GM12801 (cell line): ENCODE measurements around the gene GRIP1.

Experiments
- TF ChIP-seq, protein P1 (sequence below): IDR thresholded peaks from one replicate; pipeline ENCODE4 v1.5.1; 2011; ENCODE audit warnings: control low read depth; ENCODE audit not compliant: insufficient read length; ENCODE audit errors: extremely low read depth

GRIP1 gene, protein sequence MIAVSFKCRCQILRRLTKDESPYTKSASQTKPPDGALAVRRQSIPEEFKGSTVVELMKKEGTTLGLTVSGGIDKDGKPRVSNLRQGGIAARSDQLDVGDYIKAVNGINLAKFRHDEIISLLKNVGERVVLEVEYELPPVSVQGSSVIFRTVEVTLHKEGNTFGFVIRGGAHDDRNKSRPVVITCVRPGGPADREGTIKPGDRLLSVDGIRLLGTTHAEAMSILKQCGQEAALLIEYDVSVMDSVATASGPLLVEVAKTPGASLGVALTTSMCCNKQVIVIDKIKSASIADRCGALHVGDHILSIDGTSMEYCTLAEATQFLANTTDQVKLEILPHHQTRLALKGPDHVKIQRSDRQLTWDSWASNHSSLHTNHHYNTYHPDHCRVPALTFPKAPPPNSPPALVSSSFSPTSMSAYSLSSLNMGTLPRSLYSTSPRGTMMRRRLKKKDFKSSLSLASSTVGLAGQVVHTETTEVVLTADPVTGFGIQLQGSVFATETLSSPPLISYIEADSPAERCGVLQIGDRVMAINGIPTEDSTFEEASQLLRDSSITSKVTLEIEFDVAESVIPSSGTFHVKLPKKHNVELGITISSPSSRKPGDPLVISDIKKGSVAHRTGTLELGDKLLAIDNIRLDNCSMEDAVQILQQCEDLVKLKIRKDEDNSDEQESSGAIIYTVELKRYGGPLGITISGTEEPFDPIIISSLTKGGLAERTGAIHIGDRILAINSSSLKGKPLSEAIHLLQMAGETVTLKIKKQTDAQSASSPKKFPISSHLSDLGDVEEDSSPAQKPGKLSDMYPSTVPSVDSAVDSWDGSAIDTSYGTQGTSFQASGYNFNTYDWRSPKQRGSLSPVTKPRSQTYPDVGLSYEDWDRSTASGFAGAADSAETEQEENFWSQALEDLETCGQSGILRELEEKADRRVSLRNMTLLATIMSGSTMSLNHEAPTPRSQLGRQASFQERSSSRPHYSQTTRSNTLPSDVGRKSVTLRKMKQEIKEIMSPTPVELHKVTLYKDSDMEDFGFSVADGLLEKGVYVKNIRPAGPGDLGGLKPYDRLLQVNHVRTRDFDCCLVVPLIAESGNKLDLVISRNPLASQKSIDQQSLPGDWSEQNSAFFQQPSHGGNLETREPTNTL

DNA sequence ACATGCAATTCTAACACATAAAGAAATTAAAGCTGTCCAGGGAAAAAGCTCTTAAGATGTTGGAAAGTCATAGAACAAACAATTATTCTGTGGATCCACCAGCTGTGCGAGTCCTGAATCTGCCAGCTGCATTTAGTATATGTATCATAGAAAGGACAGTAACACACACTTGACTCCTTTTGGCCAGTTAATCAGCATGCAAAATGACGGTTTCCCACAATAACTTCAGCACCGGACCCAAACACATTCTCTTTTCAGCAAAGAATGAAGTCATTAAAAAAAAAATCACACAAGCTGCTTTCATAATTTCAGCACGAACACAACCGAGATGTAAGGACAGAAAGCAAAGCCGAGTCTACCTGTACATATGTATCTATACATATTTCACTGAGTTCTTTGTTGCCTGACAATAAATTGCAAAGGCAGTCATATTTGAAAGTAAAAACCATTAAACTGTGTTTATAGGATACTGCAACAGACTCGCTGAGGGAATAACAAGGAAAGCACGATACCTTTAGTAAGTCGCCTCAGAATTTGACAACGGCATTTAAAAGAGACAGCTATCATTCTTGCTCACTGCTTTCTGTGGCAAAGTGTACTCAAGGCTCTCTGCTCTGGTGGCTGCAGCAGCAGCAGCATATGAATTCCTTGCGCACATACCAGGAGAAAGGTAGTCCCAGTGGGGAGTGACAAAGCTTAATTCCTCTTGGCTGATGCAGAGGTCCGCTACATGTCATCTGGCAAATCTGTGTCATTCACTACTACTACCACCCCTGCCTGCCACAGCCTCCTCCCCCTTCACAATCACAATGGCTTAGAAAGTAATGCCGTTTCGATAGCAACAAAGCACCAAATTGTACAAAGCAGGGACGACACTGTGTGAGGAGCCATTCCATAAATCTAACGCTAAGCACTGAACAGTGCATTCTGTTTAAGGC lies at the start of gene GRIP1:
Gene GRIP1, minus strand, starts transcription at position 739 of the 938 bp plus-strand sequence. Its CDS starts 172 bp downstream, at position 567.
- TF ChIP-seq, protein P1, sequence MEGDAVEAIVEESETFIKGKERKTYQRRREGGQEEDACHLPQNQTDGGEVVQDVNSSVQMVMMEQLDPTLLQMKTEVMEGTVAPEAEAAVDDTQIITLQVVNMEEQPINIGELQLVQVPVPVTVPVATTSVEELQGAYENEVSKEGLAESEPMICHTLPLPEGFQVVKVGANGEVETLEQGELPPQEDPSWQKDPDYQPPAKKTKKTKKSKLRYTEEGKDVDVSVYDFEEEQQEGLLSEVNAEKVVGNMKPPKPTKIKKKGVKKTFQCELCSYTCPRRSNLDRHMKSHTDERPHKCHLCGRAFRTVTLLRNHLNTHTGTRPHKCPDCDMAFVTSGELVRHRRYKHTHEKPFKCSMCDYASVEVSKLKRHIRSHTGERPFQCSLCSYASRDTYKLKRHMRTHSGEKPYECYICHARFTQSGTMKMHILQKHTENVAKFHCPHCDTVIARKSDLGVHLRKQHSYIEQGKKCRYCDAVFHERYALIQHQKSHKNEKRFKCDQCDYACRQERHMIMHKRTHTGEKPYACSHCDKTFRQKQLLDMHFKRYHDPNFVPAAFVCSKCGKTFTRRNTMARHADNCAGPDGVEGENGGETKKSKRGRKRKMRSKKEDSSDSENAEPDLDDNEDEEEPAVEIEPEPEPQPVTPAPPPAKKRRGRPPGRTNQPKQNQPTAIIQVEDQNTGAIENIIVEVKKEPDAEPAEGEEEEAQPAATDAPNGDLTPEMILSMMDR, result no peak

DNA sequence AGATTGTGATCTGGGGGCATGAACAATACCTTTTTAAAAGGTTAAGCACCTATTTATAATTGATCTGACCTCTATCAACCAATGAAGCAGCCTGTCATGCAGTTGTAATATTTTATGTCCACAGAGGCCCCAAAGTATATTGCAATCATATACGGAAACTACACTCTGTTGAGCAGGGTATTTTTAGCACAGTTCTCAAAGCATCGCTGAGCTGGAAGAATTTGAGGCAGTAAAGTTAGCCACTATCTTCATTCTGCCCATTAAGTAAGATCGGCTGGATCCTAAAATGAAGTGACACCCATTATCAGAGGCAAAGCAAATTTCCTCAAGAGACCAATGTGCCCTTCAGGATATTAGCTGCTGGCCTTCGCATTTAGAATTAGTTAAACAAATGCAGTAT lies 47.7 kb upstream of the GRIP1 start:
- TF ChIP-seq, protein P1, result no peak

DNA sequence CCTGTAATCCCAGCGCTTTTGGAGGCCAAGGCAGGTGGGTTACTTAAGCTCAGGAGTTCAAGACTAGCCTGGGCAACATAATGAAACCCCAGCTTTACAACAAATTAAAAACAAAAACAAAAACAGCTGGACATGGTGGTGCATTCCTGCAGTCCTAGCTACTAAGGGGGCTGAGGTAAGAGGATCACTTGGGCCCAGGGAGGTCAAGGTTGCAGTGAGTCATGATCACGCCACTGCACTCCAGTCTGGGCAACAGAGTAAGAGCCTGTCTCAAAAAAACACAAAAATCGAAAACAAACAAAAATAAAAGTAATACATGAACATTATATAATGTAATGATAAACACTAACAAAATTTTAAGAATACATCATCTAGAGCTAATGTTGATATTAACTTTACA lies 46.2 kb upstream of the GRIP1 start:
- TF ChIP-seq, protein P1, result no peak

DNA sequence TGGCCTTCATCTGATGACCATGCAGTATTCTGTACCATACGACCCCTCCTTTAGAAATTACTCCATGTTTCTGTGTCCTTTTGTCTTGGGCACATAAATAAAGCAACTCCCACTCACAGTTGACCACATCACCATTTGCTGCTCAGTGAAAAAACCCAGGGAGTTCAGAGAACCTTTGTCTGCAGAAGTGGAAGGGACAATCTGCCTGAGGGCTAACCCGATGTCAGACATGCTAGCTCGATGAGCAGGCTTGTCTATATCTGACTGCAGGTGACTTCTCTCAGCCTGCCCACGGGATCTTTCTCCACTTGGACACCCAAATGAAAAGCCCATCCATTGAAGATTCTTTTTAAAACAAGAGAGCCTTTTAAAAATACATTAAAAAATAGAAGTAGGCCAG lies 45.7 kb upstream of the GRIP1 start:
- TF ChIP-seq, protein P1, result no peak

DNA sequence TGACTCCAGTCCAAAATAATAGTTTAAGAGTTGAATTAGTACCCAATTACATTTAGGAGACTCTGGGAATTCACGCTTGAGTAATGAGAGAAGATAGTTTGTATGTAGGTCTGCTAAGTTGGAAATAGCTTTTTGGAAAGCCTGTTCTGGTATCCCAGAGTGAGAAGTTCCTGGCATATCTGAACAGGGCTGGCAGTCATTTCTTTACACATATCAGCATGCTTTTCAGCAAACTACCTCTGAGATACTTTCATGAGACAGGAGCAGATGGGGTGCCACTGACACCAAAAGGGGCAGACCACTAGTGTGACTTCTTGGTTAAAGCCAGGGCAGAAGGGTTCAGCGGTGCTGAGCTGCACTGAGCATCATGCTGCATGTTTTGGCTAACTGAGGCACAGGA lies 45.1 kb upstream of the GRIP1 start:
- TF ChIP-seq, protein P1, result no peak

DNA sequence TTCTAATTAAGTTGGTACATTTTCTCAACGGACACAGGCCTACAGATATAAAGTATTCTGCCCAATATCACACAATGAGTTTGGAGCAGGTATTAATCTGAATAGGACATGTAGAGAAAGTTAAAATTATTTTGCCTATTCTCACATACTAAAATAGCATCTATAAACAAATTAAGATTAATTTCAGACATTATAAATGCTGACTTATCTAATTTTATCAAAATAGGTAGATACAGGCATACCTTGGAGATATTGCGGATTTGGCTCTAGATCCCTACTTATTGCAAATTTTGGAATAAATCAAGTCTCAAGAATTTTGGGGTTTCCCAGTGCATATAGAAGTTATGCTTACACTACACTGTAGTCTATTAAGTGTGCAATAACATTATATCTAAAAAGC lies 41.0 kb upstream of the GRIP1 start:
- TF ChIP-seq, protein P1, result no peak
